ENCODE measurements around the gene PMF1.

Gene PMF1

GRCh38 chr1:156276532-156276931 lies 63.7 kb downstream of the PMF1 start:
- no peak for DNase-seq

- DNase-seq, result no peak
Observed at GRCh38 chr1:156276966-156277381, 64.2 kb downstream of the PMF1 start.

GRCh38 chr1:156279837-156280236 lies 67.0 kb downstream of the PMF1 start:
- DNase-seq, result no peak

- DNase-seq, result peak; percentile 19
Observed at GRCh38 chr1:156281281-156281680, 68.5 kb downstream of the PMF1 start.

GRCh38 chr1:156281693-156282478 lies 69.1 kb downstream of the PMF1 start:
- no peak for DNase-seq

GRCh38 chr1:156282479-156283222 lies 69.8 kb downstream of the PMF1 start, which contains the start of gene SMG5:
TSS of gene SMG5 (minus strand) at chr1:156282825. CDS start at chr1:156282680, 145 bp downstream.
- peak; percentile 98 for DNase-seq

- no peak for DNase-seq
Observed at GRCh38 chr1:156283521-156283920, 70.7 kb downstream of the PMF1 start.

GRCh38 chr1:156284112-156284511 lies 71.3 kb downstream of the PMF1 start, which contains the start of gene TMEM79:
TSS of gene TMEM79 (plus strand) at chr1:156284325. CDS start at chr1:156285227, 902 bp downstream.
- no peak for DNase-seq

- no peak for DNase-seq
Observed at GRCh38 chr1:156284757-156285156, 72.0 kb downstream of the PMF1 start.

GRCh38 chr1:156285437-156285836 lies 72.6 kb downstream of the PMF1 start:
- no peak for DNase-seq

- no peak for DNase-seq
Observed at GRCh38 chr1:156286061-156286460, 73.3 kb downstream of the PMF1 start.

All from CD4-positive, alpha-beta T cell treated with Interleukin-15 for 1 hour (primary cell).